IMR-90 (cell line): ENCODE results near the gene RBBP8NL. TPM values are rescaled to one million over a fixed set of nuclear protein-coding genes. Genes with fewer than 3 reads are reported as not detected.

Experiments
- ATAC-seq: fragments of 200-7000 bp; cut with Tn5 transposase; 2 replicates; pipeline ENCODE4 v1.9.1; 2020; ENCODE audit warnings: low read depth, mild to moderate bottlenecking, moderate library complexity
- BruUV-seq: library from RNA; stranded (reverse); fragments of 400-500 nt; replicated peaks from 2 replicates; lab custom pipeline; 2021; lab: Mats Ljungman, UMichigan
- CTCF ChIA-PET: fragments of 300-600 bp; formaldehyde crosslinking; extraction: SDS; loops from one replicate; lab custom pipeline; 2021; ENCODE audit warnings: antibody characterized with exemption; lab: Yijun Ruan, JAX
- POLR2A ChIA-PET: fragments of 300-600 bp; sonication (Branson Sonifier 250); formaldehyde crosslinking; loops from one replicate; lab custom pipeline; 2022; ENCODE audit warnings: antibody characterized with exemption; ENCODE audit not compliant: unreplicated experiment; lab: Charles Lee
- DNase-seq: peaks from one replicate; pipeline ENCODE4 v3.0.0; 2013
- H2AFZ ChIP-seq: replicated peaks from 2 replicates; pipeline ENCODE3; 2013; ENCODE audit warnings: low read length, mild to moderate bottlenecking; ENCODE audit not compliant: poor library complexity
- H2AK5ac ChIP-seq: 2 replicates; pipeline ENCODE4 v1.6.1; 2013; ENCODE audit warnings: low read depth, low read length, inconsistent platforms
- H2AK9ac ChIP-seq: replicated peaks from 2 replicates; pipeline ENCODE3; 2013; ENCODE audit warnings: mild to moderate bottlenecking, low read depth, low read length, moderate library complexity; ENCODE audit not compliant: poor library complexity
- H2BK120ac ChIP-seq: 2 replicates; pipeline ENCODE4 v1.6.1; 2013; ENCODE audit warnings: low read depth, low read length, inconsistent platforms
- H2BK15ac ChIP-seq: 3 replicates; pipeline ENCODE4 v1.6.1; 2013; ENCODE audit warnings: low read depth, low read length, inconsistent platforms
- H2BK20ac ChIP-seq: 2 replicates; pipeline ENCODE4 v1.6.1; 2013; ENCODE audit warnings: low read depth, mild to moderate bottlenecking, inconsistent platforms, low read length, moderate library complexity
- H2BK5ac ChIP-seq: 2 replicates; pipeline ENCODE4 v1.6.1; 2013; ENCODE audit warnings: mild to moderate bottlenecking, low read depth, low read length, inconsistent platforms; ENCODE audit not compliant: poor library complexity, severe bottlenecking
- H3K14ac ChIP-seq: replicated peaks from 2 replicates; pipeline ENCODE4 v1.6.1; 2013; ENCODE audit warnings: low read depth, low read length, inconsistent platforms
- H3K18ac ChIP-seq: 2 replicates; pipeline ENCODE4 v1.6.1; 2013; ENCODE audit warnings: low read depth, low read length, control low read depth
- H3K23ac ChIP-seq: 2 replicates; pipeline ENCODE4 v1.6.1; 2013; ENCODE audit warnings: low read depth, low read length, inconsistent platforms
- H3K27ac ChIP-seq: 2 replicates; pipeline ENCODE4 v1.5.1; 2013; ENCODE audit warnings: mild to moderate bottlenecking, control low read depth, low read length; ENCODE audit not compliant: insufficient read depth
- H3K27me3 ChIP-seq: 2 replicates; pipeline ENCODE4 v1.6.1; 2013; ENCODE audit warnings: low read length; ENCODE audit not compliant: control insufficient read depth, insufficient read depth
- H3K36me3 ChIP-seq: 2 replicates; pipeline ENCODE4 v1.6.1; 2013; ENCODE audit warnings: low read length, mixed read lengths; ENCODE audit not compliant: control insufficient read depth, insufficient read depth
- H3K4ac ChIP-seq: 2 replicates; pipeline ENCODE4 v1.6.1; 2013; ENCODE audit warnings: low read depth, low read length, inconsistent platforms
- H3K4me1 ChIP-seq: 2 replicates; pipeline ENCODE4 v1.6.1; 2013; ENCODE audit warnings: low read length, mixed read lengths; ENCODE audit not compliant: control insufficient read depth, insufficient read depth
- H3K4me2 ChIP-seq: 2 replicates; pipeline ENCODE4 v1.6.1; 2013; ENCODE audit warnings: low read depth, mild to moderate bottlenecking, control low read depth, low read length, moderate library complexity
- H3K4me3 ChIP-seq: 2 replicates; pipeline ENCODE4 v1.5.1; 2013; ENCODE audit warnings: low read depth, mild to moderate bottlenecking, control low read depth, low read length, moderate library complexity; ENCODE audit not compliant: insufficient read depth
- H3K56ac ChIP-seq: 2 replicates; pipeline ENCODE4 v1.6.1; 2013; ENCODE audit warnings: low read length, inconsistent platforms; ENCODE audit not compliant: insufficient read depth; ENCODE audit errors: extremely low read depth
- H3K79me1 ChIP-seq, 2 experiments: 2 replicates each; pipeline ENCODE4 v1.6.1; 2013; ENCODE audit warnings: low read length in 2 of 2, inconsistent platforms in 1 of 2, low read depth in 1 of 2
- H3K9ac ChIP-seq: 2 replicates; pipeline ENCODE4 v1.6.1; 2013; ENCODE audit warnings: low read depth, low read length, control low read depth
- H3K9me1 ChIP-seq: 2 replicates; pipeline ENCODE4 v1.6.1; 2013; ENCODE audit warnings: low read length, inconsistent platforms; ENCODE audit not compliant: insufficient read depth
- H3K9me3 ChIP-seq: 2 replicates; pipeline ENCODE4 v1.6.1; 2013; ENCODE audit warnings: low read length; ENCODE audit not compliant: control insufficient read depth, insufficient read depth
- H4K20me1 ChIP-seq: 2 replicates; pipeline ENCODE4 v1.6.1; 2013; ENCODE audit warnings: low read length, inconsistent platforms; ENCODE audit not compliant: insufficient read depth
- H4K5ac ChIP-seq: 2 replicates; pipeline ENCODE4 v1.6.1; 2013; ENCODE audit warnings: mild to moderate bottlenecking, low read depth, low read length, control low read depth
- H4K8ac ChIP-seq, 2 experiments: 2 replicates each; pipeline ENCODE4 v1.6.1; 2013; ENCODE audit warnings: low read depth in 2 of 2, low read length in 2 of 2, control low read depth in 1 of 2, inconsistent platforms in 1 of 2
- H4K91ac ChIP-seq: 2 replicates; pipeline ENCODE4 v1.6.1; 2013; ENCODE audit warnings: low read depth, low read length, inconsistent platforms; ENCODE audit not compliant: insufficient read depth
- BHLHE40 ChIP-seq: fragments of 150-350 bp; IDR thresholded peaks from 2 replicates; pipeline ENCODE4 v1.6.1; 2016; ENCODE audit warnings: mild to moderate bottlenecking, low read depth, low read length
- CEBPB ChIP-seq: IDR thresholded peaks from 2 replicates; pipeline ENCODE4 v1.6.1; 2012; ENCODE audit warnings: low read depth, low read length, improper control_type of control experiment
- CHD1 ChIP-seq: IDR thresholded peaks from 2 replicates; pipeline ENCODE4 v1.6.1; 2012; ENCODE audit warnings: low read depth, low read length, improper control_type of control experiment
- FOS ChIP-seq: fragments of 150-350 bp; IDR thresholded peaks from 2 replicates; pipeline ENCODE4 v1.6.1; 2016; ENCODE audit warnings: low read depth, low read length
- POLR2A ChIP-seq: IDR thresholded peaks from 2 replicates; pipeline ENCODE4 v1.6.1; 2012; ENCODE audit warnings: mild to moderate bottlenecking, low read depth, low read length
- RAD21 ChIP-seq: IDR thresholded peaks from 2 replicates; pipeline ENCODE4 v1.6.1; 2012; ENCODE audit warnings: low read length, improper control_type of control experiment
- SMC3 ChIP-seq: fragments of 150-350 bp; IDR thresholded peaks from 2 replicates; pipeline ENCODE4 v1.6.1; 2016; ENCODE audit warnings: low read depth, mild to moderate bottlenecking, antibody characterized with exemption, low read length, moderate library complexity
- USF2 ChIP-seq: fragments of 150-350 bp; IDR thresholded peaks from 2 replicates; pipeline ENCODE4 v1.6.1; 2017; ENCODE audit warnings: mild to moderate bottlenecking, antibody characterized with exemption, low read length, low read depth
- WGBS, 2 experiments: methylation state at CpG; one replicate each; pipeline versions ENCODE4 v1.1.5 to v1.1.7; 2013; ENCODE audit warnings: missing lambda C conversion rate in 2 of 2; ENCODE audit not compliant: insufficient read length in 1 of 2; ENCODE audit errors: extremely low coverage in 2 of 2; 5-methylcytosine and 5-hydroxymethylcytosine counted together
- dilution Hi-C: fragments of 300-500 bp; cut with HindIII; formaldehyde crosslinking; loops from one replicate; pipeline ENCODE4 v1.14.3; 2018; ENCODE audit warnings: low sequenced_read_pairs; ENCODE audit not compliant: unreplicated experiment
- in situ Hi-C: fragments of 300-500 bp; cut with MboI; formaldehyde crosslinking; loops from 3 replicates; pipeline ENCODE4 v1.14.3; 2019; ENCODE audit warnings: low sequenced_read_pairs, inconsistent platforms, mixed read lengths
- intact Hi-C: fragments of 100-400 bp; cut with micrococcal nuclease; formaldehyde crosslinking; loops from 2 replicates; pipeline ENCODE4 v1.10.0; 2022
- polyA plus RNA-seq, 3 experiments: library from polyadenylated mRNA; depleted of rRNA; stranded (reverse); fragments of >200 nt; gene quantifications; 2 replicates each; pipeline ENCODE4 v1.2.3, GENCODE V29; 2012; ENCODE audit warnings: low replicate concordance in 1 of 3
- total RNA-seq: library from RNA; depleted of rRNA; stranded (reverse); fragments of >200 nt; gene quantifications from 2 replicates; pipeline ENCODE4 v1.2.3, GENCODE V29; 2012
- TF ChIP-seq, protein P1 (sequence below): conservative IDR thresholded peaks from 2 replicates; pipeline ENCODE4 v1.5.1; 2012; ENCODE audit warnings: mild to moderate bottlenecking, low read depth, low read length, improper control_type of control experiment

RBBP8NL gene
- total and polyA plus RNA-seq, 2 of the 4 experiments (the other 2 are of a cell fraction) = not detected

DNA sequence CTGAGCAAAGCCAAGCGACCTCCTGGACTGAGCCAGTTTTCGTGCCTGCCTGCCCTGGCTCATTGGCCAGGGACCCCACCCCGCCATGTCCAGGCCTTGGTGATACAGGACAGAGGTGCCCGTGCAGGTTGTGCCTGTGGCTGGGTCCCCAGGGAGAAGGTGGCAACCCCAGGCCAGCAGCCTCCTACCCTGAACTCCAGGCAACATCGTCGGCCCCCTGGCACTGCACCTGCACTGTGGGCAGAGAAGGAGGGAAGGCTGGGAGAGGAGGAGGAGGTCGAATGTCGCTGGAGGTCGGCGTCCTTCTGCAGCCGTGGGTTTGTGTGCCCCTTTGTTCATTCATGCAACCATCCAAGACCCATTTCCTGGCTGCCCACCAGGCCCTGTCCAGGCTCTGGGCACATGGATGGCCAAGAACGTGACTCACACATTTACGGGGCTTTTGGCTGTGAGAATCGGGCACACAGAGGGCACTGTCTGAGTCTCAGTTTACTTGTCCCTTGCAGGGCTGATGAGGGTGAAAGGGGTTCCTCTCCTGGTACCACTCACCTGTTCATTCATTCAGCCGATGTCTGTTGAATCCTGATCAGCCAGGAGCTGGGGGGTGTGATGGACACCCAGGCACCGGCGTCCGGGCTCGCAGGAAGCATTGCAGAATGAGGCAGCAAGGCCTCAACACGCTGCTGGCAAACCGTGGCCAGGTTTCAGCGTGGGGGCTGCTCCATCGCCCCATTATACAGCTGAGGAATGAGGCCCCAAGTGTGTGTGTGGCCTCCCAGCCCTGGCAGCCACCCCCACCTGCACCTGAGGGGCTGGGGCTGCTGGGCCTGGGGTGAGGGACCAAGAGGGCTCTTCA lies 2.3 kb upstream of the RBBP8NL start:
- H2BK5ac ChIP-seq = no peak overlapping the region
- no peaks in the 10 kb centered on the region for H3K36me3 ChIP-seq
- 79% methylated on average over 9 of the region's 23 CpGs; no CpG with 5 or more reads in 1 of the 2 experiments for WGBS, 2 experiments
- H2AK5ac ChIP-seq = no peak overlapping the region
- intact Hi-C loops (no loop called here), in situ Hi-C loops (no loop called here), dilution Hi-C loops (no loop called here)
- H3K9me3 ChIP-seq = no peaks in the 10 kb centered on the region
- no peaks in the 10 kb centered on the region for H3K79me1 ChIP-seq
- no peak overlapping the region for H4K91ac ChIP-seq
- H4K20me1 ChIP-seq = no peaks in the 10 kb centered on the region
- no peak overlapping the region for H3K27ac ChIP-seq
- no peak overlapping the region for H4K5ac ChIP-seq
- H2AFZ ChIP-seq = no peak overlapping the region
- CTCF ChIA-PET = no interaction called here
- no peak overlapping the region for H2BK15ac ChIP-seq
- H2AK9ac ChIP-seq = no peak overlapping the region
- H3K9me1 ChIP-seq = no peaks in the 10 kb centered on the region
- H3K9ac ChIP-seq = no peak overlapping the region
- H2BK120ac ChIP-seq = no peak overlapping the region
- ATAC-seq (no peak), DNase-seq (no peak)
- H3K27me3 ChIP-seq = peaks cover 56% of the 10 kb centered on the region
- no peak overlapping the region for H2BK20ac ChIP-seq
- H3K4me2 ChIP-seq = no peak overlapping the region
- BruUV-seq = no TSS peak
- H3K56ac ChIP-seq = no peak overlapping the region
- no peak overlapping the region for H4K8ac ChIP-seq
- TF ChIP-seq CHD1 = no peak
- no peak for TF ChIP-seq FOS
- TF ChIP-seq SMC3 = no peak
- TF ChIP-seq, protein P1, sequence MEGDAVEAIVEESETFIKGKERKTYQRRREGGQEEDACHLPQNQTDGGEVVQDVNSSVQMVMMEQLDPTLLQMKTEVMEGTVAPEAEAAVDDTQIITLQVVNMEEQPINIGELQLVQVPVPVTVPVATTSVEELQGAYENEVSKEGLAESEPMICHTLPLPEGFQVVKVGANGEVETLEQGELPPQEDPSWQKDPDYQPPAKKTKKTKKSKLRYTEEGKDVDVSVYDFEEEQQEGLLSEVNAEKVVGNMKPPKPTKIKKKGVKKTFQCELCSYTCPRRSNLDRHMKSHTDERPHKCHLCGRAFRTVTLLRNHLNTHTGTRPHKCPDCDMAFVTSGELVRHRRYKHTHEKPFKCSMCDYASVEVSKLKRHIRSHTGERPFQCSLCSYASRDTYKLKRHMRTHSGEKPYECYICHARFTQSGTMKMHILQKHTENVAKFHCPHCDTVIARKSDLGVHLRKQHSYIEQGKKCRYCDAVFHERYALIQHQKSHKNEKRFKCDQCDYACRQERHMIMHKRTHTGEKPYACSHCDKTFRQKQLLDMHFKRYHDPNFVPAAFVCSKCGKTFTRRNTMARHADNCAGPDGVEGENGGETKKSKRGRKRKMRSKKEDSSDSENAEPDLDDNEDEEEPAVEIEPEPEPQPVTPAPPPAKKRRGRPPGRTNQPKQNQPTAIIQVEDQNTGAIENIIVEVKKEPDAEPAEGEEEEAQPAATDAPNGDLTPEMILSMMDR = no peak
- TF ChIP-seq RAD21 = no peak
- TF ChIP-seq CEBPB = no peak
- TF ChIP-seq POLR2A = no peak
- no peak for TF ChIP-seq BHLHE40
- TF ChIP-seq USF2 = no peak
- no peak overlapping the region for H3K4me3 ChIP-seq
- no peak overlapping the region for H3K18ac ChIP-seq
- H3K4ac ChIP-seq = no peak overlapping the region
- no peak overlapping the region for H3K14ac ChIP-seq
- no peak overlapping the region for H3K23ac ChIP-seq
- POLR2A ChIA-PET = no interaction called here
- H3K4me1 ChIP-seq = no peaks in the 10 kb centered on the region
